ENCODE results near the gene LMAN1. TPM values are rescaled to one million over a fixed set of nuclear protein-coding genes. Genes with fewer than 3 reads are reported as not detected.

The LMAN1 gene
- total and polyA plus RNA-seq, 2 of the 13 experiments (the other 11 are each of a cell fraction or from before 2014, with no cell fraction given) = 127 to 131 TPM

GRCh38 chr18:59402432-59403090 is 43.5 kb upstream of the LMAN1 start (continued):
- TF ChIP-seq HOMEZ (CRISPR knock-in tag; IDR thresholded peaks at IDR 0.05; ENCODE audit: low read depth) (no peak), PRDM15 (CRISPR knock-in tag; IDR thresholded peaks at IDR 0.05) (no peak), ZNF121 (CRISPR knock-in tag; IDR thresholded peaks at IDR 0.05) (0 out of 2 replicates have a peak, but pooled peaks have one; percentile 35), SALL2 (CRISPR knock-in tag; IDR thresholded peaks at IDR 0.05) (no peak), ZNF451 (CRISPR knock-in tag; IDR thresholded peaks at IDR 0.05) (no peak), BRCA1 (CRISPR knock-in tag; IDR thresholded peaks at IDR 0.05) (no peak), MYPOP (CRISPR knock-in tag; IDR thresholded peaks at IDR 0.05) (peak; percentile 43; the same call in 1 of the 2 replicates), SATB2 (CRISPR knock-in tag; IDR thresholded peaks at IDR 0.05) (no peak), PBX2 (CRISPR knock-in tag; IDR thresholded peaks at IDR 0.05) (no peak), SNRNP70 (IDR thresholded peaks at IDR 0.05; ENCODE audit: low read depth, low read length) (no peak), ZNF414 (CRISPR knock-in tag; IDR thresholded peaks at IDR 0.05) (no peak), FOSL2 (CRISPR knock-in tag; IDR thresholded peaks at IDR 0.05) (peak; percentile 70), ZNF331 (CRISPR knock-in tag; IDR thresholded peaks at IDR 0.05) (peak; percentile 57; the same call in 1 of the 2 replicates), ZNF225 (CRISPR knock-in tag; IDR thresholded peaks at IDR 0.05) (no peak), NFAT5 (CRISPR knock-in tag; IDR thresholded peaks at IDR 0.05) (no peak)
